Thyroid gland (tissue), 4 donors: Measurements from ENCODE around the gene OOSP3.

Experiments used
- CTCF ChIP-seq, 6 experiments: fragments of 200-600 bp in 3 of 6; fragments of 450-650 bp in 3 of 6; sonication (generic) in 3 of 6; IDR thresholded peaks; one replicate each; pipeline ENCODE4 v1.5.1; 2016 to 2019; ENCODE audit warnings: antibody characterized with exemption in 6 of 6, mild to moderate bottlenecking in 2 of 6, inconsistent platforms in 1 of 6, moderate library complexity in 1 of 6
- POLR2A ChIP-seq, 2 donors: fragments of 450-650 bp; IDR thresholded peaks; one replicate each; pipeline ENCODE4 v1.6.1; 2017; ENCODE audit warnings: antibody characterized with exemption in 2 of 2, mild to moderate bottlenecking in 2 of 2, moderate library complexity in 1 of 2

GRCh38 chr11:59879567-59879966, 985 bp downstream of the OOSP3 start:
- no peak for TF ChIP-seq CTCF (IDR thresholded peaks at IDR 0.05)
- TF ChIP-seq POLR2A (IDR thresholded peaks at IDR 0.05): no peak
